Measurements from ENCODE around the gene MPIG6B.

DNA sequence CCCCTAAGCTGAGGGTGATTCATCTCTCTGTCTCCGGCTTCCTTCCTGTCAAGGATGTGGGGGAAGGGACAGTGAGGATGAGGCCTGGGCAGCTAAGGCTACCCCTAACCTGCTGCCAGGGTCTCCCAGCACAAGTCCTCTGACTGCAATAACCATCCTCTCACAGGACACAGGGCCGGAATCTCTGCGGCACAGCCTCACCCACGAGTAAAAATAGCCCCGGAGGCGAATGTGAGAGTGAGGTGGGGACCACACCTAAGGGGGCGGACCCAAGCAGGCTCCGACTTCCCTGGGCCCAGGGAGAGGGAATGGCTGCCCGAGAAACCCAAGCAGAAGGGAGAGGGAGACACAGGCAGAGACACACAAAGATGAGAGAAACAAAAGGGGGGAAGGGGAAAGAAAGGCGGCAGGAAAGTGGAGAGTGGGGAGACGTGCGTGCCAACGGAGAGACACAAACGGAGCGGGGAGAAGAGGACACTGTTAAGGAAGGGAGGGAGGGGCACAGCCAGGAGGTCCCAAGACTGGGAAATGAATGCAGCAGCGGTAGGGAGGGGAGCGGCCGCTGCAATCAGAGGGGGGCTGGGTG is 11.7 kb downstream of the MPIG6B start:
- TF ChIP-seq, protein P1, sequence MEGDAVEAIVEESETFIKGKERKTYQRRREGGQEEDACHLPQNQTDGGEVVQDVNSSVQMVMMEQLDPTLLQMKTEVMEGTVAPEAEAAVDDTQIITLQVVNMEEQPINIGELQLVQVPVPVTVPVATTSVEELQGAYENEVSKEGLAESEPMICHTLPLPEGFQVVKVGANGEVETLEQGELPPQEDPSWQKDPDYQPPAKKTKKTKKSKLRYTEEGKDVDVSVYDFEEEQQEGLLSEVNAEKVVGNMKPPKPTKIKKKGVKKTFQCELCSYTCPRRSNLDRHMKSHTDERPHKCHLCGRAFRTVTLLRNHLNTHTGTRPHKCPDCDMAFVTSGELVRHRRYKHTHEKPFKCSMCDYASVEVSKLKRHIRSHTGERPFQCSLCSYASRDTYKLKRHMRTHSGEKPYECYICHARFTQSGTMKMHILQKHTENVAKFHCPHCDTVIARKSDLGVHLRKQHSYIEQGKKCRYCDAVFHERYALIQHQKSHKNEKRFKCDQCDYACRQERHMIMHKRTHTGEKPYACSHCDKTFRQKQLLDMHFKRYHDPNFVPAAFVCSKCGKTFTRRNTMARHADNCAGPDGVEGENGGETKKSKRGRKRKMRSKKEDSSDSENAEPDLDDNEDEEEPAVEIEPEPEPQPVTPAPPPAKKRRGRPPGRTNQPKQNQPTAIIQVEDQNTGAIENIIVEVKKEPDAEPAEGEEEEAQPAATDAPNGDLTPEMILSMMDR (IDR thresholded peaks at IDR 0.05; ENCODE audit: low read depth, low read length, poor library complexity, severe bottlenecking): no peak
- TF ChIP-seq EZH2phosphoT487 (IDR thresholded peaks at IDR 0.05; ENCODE audit: borderline replicate concordance, low read length): no peak
